ENCODE measurements around the gene PRKAG2.
"Not testable (repeated sequence)": the region's sequence is repeated elsewhere in the genome, so short reads cannot be mapped to it uniquely, and the experiment has no call there.

PRKAG2 gene

GRCh38 chr7:151876899-151877777 lies at the start of gene PRKAG2:
Gene PRKAG2, minus strand, starts transcription at chr7:151877115. Its CDS starts 495 bp downstream, at chr7:151876620.
- peak; percentile 82 for DNase-seq (ENCODE audit: low spot score)

GRCh38 chr7:151926336-151926712 lies 49.4 kb upstream of the PRKAG2 start:
- no peak for DNase-seq (ENCODE audit: low spot score)

GRCh38 chr7:151925446-151926335 lies 48.8 kb upstream of the PRKAG2 start:
- no peak for DNase-seq (ENCODE audit: low spot score)

GRCh38 chr7:151924508-151924907 lies 47.6 kb upstream of the PRKAG2 start:
- no peak for DNase-seq (ENCODE audit: low spot score)

GRCh38 chr7:151924001-151924400 lies 47.1 kb upstream of the PRKAG2 start:
- no peak for DNase-seq (ENCODE audit: low spot score)

- DNase-seq (ENCODE audit: low spot score): no peak
Observed at GRCh38 chr7:151923097-151923876, 46.4 kb upstream of the PRKAG2 start.

GRCh38 chr7:151921451-151921850 lies 44.5 kb upstream of the PRKAG2 start:
- no peak for DNase-seq (ENCODE audit: low spot score)

GRCh38 chr7:151920488-151920887 lies 43.6 kb upstream of the PRKAG2 start:
- DNase-seq (ENCODE audit: low spot score): no peak

GRCh38 chr7:151919595-151919994 lies 42.7 kb upstream of the PRKAG2 start:
- no peak for DNase-seq (ENCODE audit: low spot score)

GRCh38 chr7:151918510-151918843 lies 41.6 kb upstream of the PRKAG2 start:
- no peak for DNase-seq (ENCODE audit: low spot score)

- DNase-seq (ENCODE audit: low spot score): no peak
Observed at GRCh38 chr7:151917791-151918509, 41.0 kb upstream of the PRKAG2 start.

- DNase-seq (ENCODE audit: low spot score): no peak
Observed at GRCh38 chr7:151914051-151914450, 37.1 kb upstream of the PRKAG2 start.

- DNase-seq (ENCODE audit: low spot score): not testable (repeated sequence)
Observed at GRCh38 chr7:151910655-151911054, 33.7 kb upstream of the PRKAG2 start.

GRCh38 chr7:151907115-151907514 lies 30.2 kb upstream of the PRKAG2 start:
- not testable (repeated sequence) for DNase-seq (ENCODE audit: low spot score)

- DNase-seq (ENCODE audit: low spot score): no peak
Observed at GRCh38 chr7:151905766-151906165, 28.9 kb upstream of the PRKAG2 start.

- no peak for DNase-seq (ENCODE audit: low spot score)
Observed at GRCh38 chr7:151905353-151905752, 28.4 kb upstream of the PRKAG2 start.

GRCh38 chr7:151904270-151904669 lies 27.4 kb upstream of the PRKAG2 start:
- no peak for DNase-seq (ENCODE audit: low spot score)

GRCh38 chr7:151903249-151904032 lies 26.5 kb upstream of the PRKAG2 start:
- DNase-seq (ENCODE audit: low spot score): no peak

- DNase-seq (ENCODE audit: low spot score): no peak
Observed at GRCh38 chr7:151902311-151902710, 25.4 kb upstream of the PRKAG2 start.

GRCh38 chr7:151901828-151902227 lies 24.9 kb upstream of the PRKAG2 start:
- DNase-seq (ENCODE audit: low spot score): no peak
